B cell (primary cell): ENCODE results near the gene OPN4. TPM values are rescaled to one million over a fixed set of nuclear protein-coding genes. Genes with fewer than 3 reads are reported as not detected.

Source experiments
- ATAC-seq: fragments of 200-7000 bp; cut with Tn5 transposase; one replicate; pipeline ENCODE4 v1.10.0; 2021; ENCODE audit warnings: low read depth, mild to moderate bottlenecking, moderate number of reproducible peaks, moderate library complexity
- CTCF ChIA-PET: fragments of 350-600 bp; sonication (Branson Sonifier 250); formaldehyde crosslinking; loops from one replicate; lab custom pipeline; 2021; ENCODE audit warnings: antibody characterized with exemption, inconsistent platforms; lab: Charles Lee
- POLR2A ChIA-PET: fragments of 350-600 bp; sonication (Branson Sonifier 250); formaldehyde crosslinking; loops from one replicate; lab custom pipeline; 2021; ENCODE audit warnings: antibody characterized with exemption; lab: Charles Lee
- DNase-seq: peaks from one replicate; pipeline ENCODE4 v3.0.0; 2013
- H2AFZ ChIP-seq: 2 replicates; pipeline ENCODE4 v1.6.1; 2012; ENCODE audit warnings: mild to moderate bottlenecking, low read depth, low read length; ENCODE audit not compliant: insufficient read depth, poor library complexity, severe bottlenecking
- H3K27ac ChIP-seq, 2 donors: 1 replicate in 1 of 2; 2 replicates in 1 of 2; pipeline ENCODE4 v1.5.1; 2012 to 2013; ENCODE audit warnings: low read length in 2 of 2, mild to moderate bottlenecking in 2 of 2, moderate library complexity in 1 of 2
- H3K27me3 ChIP-seq, 4 experiments: fragments of 200-600 bp in 1 of 4; sonication (generic) in 1 of 4; replicated peaks in 1 of 4; 1 replicate in 2 of 4; 2 replicates in 2 of 4; pipeline versions ENCODE4 v1.6.1 to v1.7.0; 2013 to 2016; ENCODE audit warnings: low read length in 3 of 4, mild to moderate bottlenecking in 2 of 4, mixed read lengths in 1 of 4, moderate library complexity in 1 of 4; ENCODE audit not compliant: insufficient read depth in 4 of 4, control insufficient read depth in 3 of 4; ENCODE audit errors: control extremely low read depth in 1 of 4
- H3K36me3 ChIP-seq, 2 experiments: replicated peaks in 1 of 2; 1 replicate in 1 of 2; 2 replicates in 1 of 2; pipeline versions ENCODE4 v1.6.1 to v1.7.1; 2013; ENCODE audit warnings: low read length in 1 of 2; ENCODE audit not compliant: insufficient read depth in 2 of 2, control insufficient read depth in 1 of 2; ENCODE audit errors: control extremely low read depth in 1 of 2, extremely low read depth in 1 of 2
- H3K4me1 ChIP-seq, 2 donors: fragments of 200-600 bp in 1 of 2; sonication (generic) in 1 of 2; 1 replicate in 1 of 2; 2 replicates in 1 of 2; pipeline versions ENCODE4 v1.5.1 to v1.6.1; 2013 to 2017; ENCODE audit warnings: low read length in 2 of 2; ENCODE audit not compliant: control insufficient read depth in 2 of 2, insufficient read depth in 2 of 2
- H3K4me2 ChIP-seq: replicated peaks from 2 replicates; pipeline ENCODE3; 2012; ENCODE audit warnings: mild to moderate bottlenecking, low read depth, low read length; ENCODE audit not compliant: poor library complexity, severe bottlenecking
- H3K4me3 ChIP-seq, 5 experiments: fragments of 200-600 bp in 1 of 5; sonication (generic) in 1 of 5; 1 replicate in 3 of 5; 2 replicates in 2 of 5; pipeline versions ENCODE4 v1.5.1 to v1.7.0; 2011 to 2016; ENCODE audit warnings: low read length in 4 of 5, mild to moderate bottlenecking in 4 of 5, low read depth in 2 of 5, control low read depth in 1 of 5, moderate library complexity in 1 of 5; ENCODE audit not compliant: insufficient read depth in 1 of 5; ENCODE audit errors: control extremely low read depth in 1 of 5, extremely low read depth in 1 of 5
- H3K79me2 ChIP-seq: fragments of 200-600 bp; sonication (generic); one replicate; pipeline ENCODE4 v1.6.0; 2016; ENCODE audit warnings: low read length; ENCODE audit not compliant: control insufficient read depth, insufficient read depth
- H3K9ac ChIP-seq: fragments of 200-600 bp; sonication (generic); 2 replicates; pipeline ENCODE4 v1.6.1; 2017; ENCODE audit warnings: mild to moderate bottlenecking, low read length, moderate library complexity
- H3K9me3 ChIP-seq, 3 donors: one replicate each; pipeline versions ENCODE4 v1.6.1 to v1.7.1; 2013; ENCODE audit warnings: low read length in 2 of 3; ENCODE audit not compliant: control insufficient read depth in 2 of 3, insufficient read depth in 1 of 3; ENCODE audit errors: control extremely low read depth in 1 of 3
- H4K20me1 ChIP-seq: 2 replicates; pipeline ENCODE4 v1.6.0; 2012; ENCODE audit warnings: mild to moderate bottlenecking, low read length; ENCODE audit not compliant: insufficient read depth, control insufficient read depth, poor library complexity, severe bottlenecking
- H3K27ac Mint-ChIP-seq: one replicate; pipeline ENCODE4 v1.8.0; 2021; ENCODE audit warnings: mixed read lengths
- H3K27me3 Mint-ChIP-seq: one replicate; pipeline ENCODE4 v1.8.0; 2021; ENCODE audit warnings: mixed read lengths
- H3K4me1 Mint-ChIP-seq: one replicate; pipeline ENCODE4 v1.8.0; 2021; ENCODE audit warnings: mixed read lengths
- H3K4me3 Mint-ChIP-seq: one replicate; pipeline ENCODE4 v1.8.0; 2021; ENCODE audit warnings: mixed read lengths
- H3K9me3 Mint-ChIP-seq: one replicate; pipeline ENCODE4 v1.8.0; 2022; ENCODE audit warnings: mixed read lengths; ENCODE audit not compliant: insufficient read depth
- EZH2 ChIP-seq: IDR thresholded peaks from 2 replicates; pipeline ENCODE4 v1.6.1; 2012; ENCODE audit warnings: borderline replicate concordance, low read depth, mild to moderate bottlenecking, moderate library complexity, low read length; ENCODE audit not compliant: insufficient read depth, poor library complexity, severe bottlenecking
- WGBS: methylation state at CpG from one replicate; pipeline ENCODE4 v1.1.5; 2013; ENCODE audit warnings: missing lambda C conversion rate; ENCODE audit not compliant: insufficient coverage; 5-methylcytosine and 5-hydroxymethylcytosine counted together
- intact Hi-C: fragments of 100-400 bp; cut with micrococcal nuclease; formaldehyde crosslinking; loops from one replicate; pipeline ENCODE4 v1.10.0; 2022
- polyA plus RNA-seq: library from polyadenylated mRNA; depleted of rRNA; stranded (reverse); fragments of >200 nt; gene quantifications from 2 replicates; pipeline ENCODE4 v1.2.3, GENCODE V29; 2012
- total RNA-seq, 2 donors: library from RNA; stranded (reverse); fragments of 120-200 nt in 1 of 2; gene quantifications; 1 replicate in 1 of 2; 2 replicates in 1 of 2; pipeline versions ENCODE4 v1.2.3 to v1.2.4, GENCODE V29; 2013 to 2022
- TF ChIP-seq, protein P1 (sequence below): fragments of 200-600 bp; IDR thresholded peaks from one replicate; pipeline ENCODE4 v1.8.0; 2022; ENCODE audit warnings: antibody characterized with exemption, mild to moderate bottlenecking

The OPN4 gene
- total and polyA plus RNA-seq, 2 donors (not counting 1 experiment from before 2014, with no cell fraction given), result not detected

DNA sequence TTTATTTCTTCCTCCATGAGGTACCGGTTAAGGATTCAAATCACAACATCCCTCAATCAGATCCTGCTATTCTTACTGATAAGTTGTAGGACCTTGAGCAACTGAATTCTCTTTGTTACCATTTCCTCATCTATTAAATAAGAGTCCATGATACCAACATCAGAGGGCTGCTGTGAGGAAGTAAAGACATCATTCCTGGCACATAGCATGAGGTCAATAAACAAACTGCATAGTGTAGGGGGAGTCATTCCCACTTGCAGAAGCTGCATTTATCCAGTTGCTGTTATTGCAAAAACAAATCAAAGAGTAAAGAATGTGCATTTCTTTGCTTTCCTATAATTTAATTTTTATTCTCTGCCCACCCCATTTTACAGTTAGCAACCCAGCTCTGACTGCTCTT, 50.8 kb downstream of the OPN4 start:
- H3K36me3 ChIP-seq, result no peaks in the 10 kb centered on the region
- H3K4me3 Mint-ChIP-seq, result no peak overlapping the region
- H3K9me3 Mint-ChIP-seq, result no peaks in the 10 kb centered on the region
- DNase-seq (no peak), ATAC-seq (no peak)
- POLR2A ChIA-PET, result no interaction called here
- H3K79me2 ChIP-seq, result no peaks in the 10 kb centered on the region
- H3K4me1 ChIP-seq, result no peaks in the 10 kb centered on the region
- no peak overlapping the region for H3K27ac Mint-ChIP-seq
- H3K27me3 Mint-ChIP-seq, result no peaks in the 10 kb centered on the region
- no peaks in the 10 kb centered on the region for H4K20me1 ChIP-seq
- intact Hi-C loops, result no loop called here
- peaks cover 0 to 2% (median 0%) of the 10 kb centered on the region in 3 donors for H3K9me3 ChIP-seq
- TF ChIP-seq, protein P1, sequence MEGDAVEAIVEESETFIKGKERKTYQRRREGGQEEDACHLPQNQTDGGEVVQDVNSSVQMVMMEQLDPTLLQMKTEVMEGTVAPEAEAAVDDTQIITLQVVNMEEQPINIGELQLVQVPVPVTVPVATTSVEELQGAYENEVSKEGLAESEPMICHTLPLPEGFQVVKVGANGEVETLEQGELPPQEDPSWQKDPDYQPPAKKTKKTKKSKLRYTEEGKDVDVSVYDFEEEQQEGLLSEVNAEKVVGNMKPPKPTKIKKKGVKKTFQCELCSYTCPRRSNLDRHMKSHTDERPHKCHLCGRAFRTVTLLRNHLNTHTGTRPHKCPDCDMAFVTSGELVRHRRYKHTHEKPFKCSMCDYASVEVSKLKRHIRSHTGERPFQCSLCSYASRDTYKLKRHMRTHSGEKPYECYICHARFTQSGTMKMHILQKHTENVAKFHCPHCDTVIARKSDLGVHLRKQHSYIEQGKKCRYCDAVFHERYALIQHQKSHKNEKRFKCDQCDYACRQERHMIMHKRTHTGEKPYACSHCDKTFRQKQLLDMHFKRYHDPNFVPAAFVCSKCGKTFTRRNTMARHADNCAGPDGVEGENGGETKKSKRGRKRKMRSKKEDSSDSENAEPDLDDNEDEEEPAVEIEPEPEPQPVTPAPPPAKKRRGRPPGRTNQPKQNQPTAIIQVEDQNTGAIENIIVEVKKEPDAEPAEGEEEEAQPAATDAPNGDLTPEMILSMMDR, result no peak
- TF ChIP-seq EZH2, result no peak
- CTCF ChIA-PET, result interaction anchor here (0.6 kb wide), 1 partner anchor 18 kb away, joined by 4 read pairs; no protein-coding TSS in a partner anchor
- H3K4me2 ChIP-seq, result no peak overlapping the region
- no peak overlapping the region for H3K9ac ChIP-seq
- no peak overlapping the region for H3K27ac ChIP-seq
- peaks cover 0 to 4% (median 0%) of the 10 kb centered on the region in 4 experiments for H3K27me3 ChIP-seq
- no peak overlapping the region for H2AFZ ChIP-seq
- no peak overlapping the region for H3K4me3 ChIP-seq
- no CpG with 5 or more reads among the region's 1 CpG for WGBS
- H3K4me1 Mint-ChIP-seq, result no peaks in the 10 kb centered on the region

DNA sequence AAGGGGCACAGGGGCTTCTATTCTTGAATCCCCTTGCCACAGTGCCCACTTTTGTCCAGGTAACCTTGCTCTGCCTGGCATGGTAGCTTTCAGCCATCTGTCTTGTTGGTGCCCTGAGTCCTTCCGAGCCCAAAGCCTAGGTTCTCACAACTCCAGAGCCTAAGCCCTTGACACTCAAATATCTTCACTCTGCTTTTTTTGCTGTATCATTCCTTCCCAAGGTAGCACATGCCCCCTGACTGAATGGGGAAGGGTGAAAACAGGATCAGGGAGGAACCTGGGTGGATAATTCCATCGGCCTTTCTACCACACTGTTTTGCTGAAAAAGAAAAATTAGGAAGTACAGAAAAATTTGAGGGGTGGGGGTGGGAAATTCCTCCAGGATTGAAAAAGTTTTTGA, 51.6 kb downstream of the OPN4 start:
- no peak overlapping the region for H3K4me3 ChIP-seq
- no peak for ATAC-seq
- no peaks in the 10 kb centered on the region for H4K20me1 ChIP-seq
- H3K27ac Mint-ChIP-seq, result no peak overlapping the region
- H3K4me1 ChIP-seq, result peaks cover 4 to 5% of the 10 kb centered on the region in 2 donors
- H3K27ac ChIP-seq, result no peak overlapping the region
- intact Hi-C loops, result no loop called here
- no peak for TF ChIP-seq EZH2
- TF ChIP-seq, protein P1, result no peak
- no peaks in the 10 kb centered on the region for H3K79me2 ChIP-seq
- WGBS, result 86% methylated on average over 1 of the region's 2 CpGs
- H3K9ac ChIP-seq, result no peak overlapping the region
- H2AFZ ChIP-seq, result no peak overlapping the region
- H3K36me3 ChIP-seq, result no peaks in the 10 kb centered on the region
- CTCF ChIA-PET, result no interaction called here
- no peaks in the 10 kb centered on the region for H3K27me3 Mint-ChIP-seq
- peaks cover 0 to 9% (median 0%) of the 10 kb centered on the region in 3 donors for H3K9me3 ChIP-seq
- peaks cover 5% of the 10 kb centered on the region for H3K4me1 Mint-ChIP-seq
- no peak for DNase-seq
- H3K9me3 Mint-ChIP-seq, result no peaks in the 10 kb centered on the region
- POLR2A ChIA-PET, result interaction anchor here (0.5 kb wide), 1 partner anchor 54 kb away, joined by 7 read pairs; no protein-coding TSS in a partner anchor
- no peak overlapping the region for H3K4me3 Mint-ChIP-seq
- no peaks in the 10 kb centered on the region for H3K27me3 ChIP-seq
- H3K4me2 ChIP-seq, result no peak overlapping the region
